HCT116 (cell line): Measurements from ENCODE around the gene MMP15. TPM values are rescaled to one million over a fixed set of nuclear protein-coding genes. Genes with fewer than 3 reads are reported as not detected.

Source experiments
- ATAC-seq: fragments of 200-7000 bp; cut with Tn5 transposase; 2 replicates; pipeline ENCODE4 v1.9.1; 2020; ENCODE audit warnings: mild to moderate bottlenecking, moderate library complexity
- BruUV-seq: library from RNA; stranded (reverse); fragments of 400-500 nt; replicated peaks from 2 replicates; lab custom pipeline; 2021; lab: Mats Ljungman, UMichigan
- CTCF ChIA-PET: fragments of 300-600 bp; sonication (Branson Sonifier 250); formaldehyde crosslinking; loops from one replicate; lab custom pipeline; 2021; ENCODE audit warnings: antibody characterized with exemption; lab: Charles Lee
- POLR2A ChIA-PET: fragments of 300-600, 350-600 bp; sonication (Branson Sonifier 250); formaldehyde crosslinking; loops from one replicate; lab custom pipeline; 2021; ENCODE audit warnings: antibody characterized with exemption; lab: Charles Lee
- RAD21 ChIA-PET, 2 experiments: fragments of 300-600 bp; sonication (Branson Sonifier 250); formaldehyde crosslinking; loops; one replicate each; lab custom pipeline; 2023; ENCODE audit warnings: low total read pairs in 2 of 2; ENCODE audit not compliant: uncharacterized antibody in 2 of 2, unreplicated experiment in 2 of 2, low non-redundant PET in 1 of 2; lab: Charles Lee
- DNase-seq: peaks from one replicate; pipeline ENCODE4 v3.0.0-alpha.2; 2010; ENCODE audit warnings: low read depth, low spot score
- H2AFZ ChIP-seq: fragments of 200-600 bp; shearing (Covaris generic), sonication (generic); 2 replicates; pipeline ENCODE4 v1.6.1; 2017; ENCODE audit warnings: low read depth, mixed run types, mixed read lengths, antibody characterized with exemption, low read length; ENCODE audit not compliant: poor library complexity, severe bottlenecking
- H3K27ac ChIP-seq: 2 replicates; pipeline ENCODE4 v1.5.1; 2012; ENCODE audit warnings: low read depth, low read length
- H3K27me3 ChIP-seq: fragments of 200-600 bp; sonication (generic); 2 replicates; pipeline ENCODE4 v1.6.1; 2016; ENCODE audit warnings: mixed run types, low read length, mixed read lengths; ENCODE audit not compliant: insufficient read depth
- H3K36me3 ChIP-seq, 2 experiments: fragments of 200-500 bp in 1 of 2; fragments of 200-600 bp in 1 of 2; sonication (Bioruptor generic) in 1 of 2; sonication (generic) in 1 of 2; 2 replicates each; pipeline versions ENCODE4 v1.5.1 to v1.6.1; 2014 to 2016; ENCODE audit warnings: low read length in 2 of 2, inconsistent platforms in 1 of 2, mixed read lengths in 1 of 2, mixed run types in 1 of 2; ENCODE audit not compliant: insufficient read depth in 2 of 2, control insufficient read depth in 1 of 2
- H3K4me1 ChIP-seq, 2 experiments: fragments of 200-600 bp in 1 of 2; sonication (generic) in 1 of 2; 2 replicates each; pipeline versions ENCODE4 v1.5.1 to v1.6.1; 2012 to 2017; ENCODE audit warnings: low read length in 2 of 2, inconsistent platforms in 1 of 2, mild to moderate bottlenecking in 1 of 2, mixed read lengths in 1 of 2, mixed run types in 1 of 2, moderate library complexity in 1 of 2; ENCODE audit not compliant: insufficient read depth in 2 of 2, control insufficient read depth in 1 of 2
- H3K4me2 ChIP-seq: fragments of 200-600 bp; sonication (generic); 2 replicates; pipeline ENCODE4 v1.6.1; 2017; ENCODE audit warnings: mixed run types, low read length, mixed read lengths
- H3K4me3 ChIP-seq, 2 experiments: fragments of 200-600 bp in 1 of 2; sonication (generic) in 1 of 2; replicated peaks in 1 of 2; 2 replicates each; pipeline ENCODE4 v1.5.1; 2011 to 2016; ENCODE audit warnings: low read length in 2 of 2, control low read depth in 1 of 2, low read depth in 1 of 2, mild to moderate bottlenecking in 1 of 2, mixed read lengths in 1 of 2, mixed run types in 1 of 2
- H3K79me2 ChIP-seq: fragments of 200-600 bp; sonication (generic); 2 replicates; pipeline ENCODE4 v1.6.1; 2017; ENCODE audit warnings: mild to moderate bottlenecking, mixed run types, low read length, moderate library complexity, mixed read lengths; ENCODE audit not compliant: insufficient read depth
- H3K9ac ChIP-seq: fragments of 200-600 bp; sonication (generic); 2 replicates; pipeline ENCODE4 v1.6.1; 2016; ENCODE audit warnings: low read length, mixed read lengths
- H3K9me2 ChIP-seq: fragments of 200-600 bp; sonication (generic), shearing (Covaris generic); 2 replicates; pipeline ENCODE4 v1.6.1; 2017; ENCODE audit warnings: mixed run types, mild to moderate bottlenecking, moderate library complexity; ENCODE audit not compliant: insufficient read depth
- H3K9me3 ChIP-seq, 2 experiments: fragments of 200-500 bp in 1 of 2; fragments of 200-600 bp in 1 of 2; sonication (Bioruptor generic) in 1 of 2; sonication (generic) in 1 of 2; 2 replicates each; pipeline ENCODE4 v1.6.1; 2014 to 2017; ENCODE audit warnings: low read length in 2 of 2, mixed read lengths in 2 of 2, inconsistent platforms in 1 of 2, low read depth in 1 of 2, mild to moderate bottlenecking in 1 of 2, mixed run types in 1 of 2, moderate library complexity in 1 of 2; ENCODE audit not compliant: control insufficient read depth in 1 of 2, insufficient read depth in 1 of 2
- H4K20me1 ChIP-seq: fragments of 200-600 bp; sonication (generic), shearing (Covaris generic); 2 replicates; pipeline ENCODE4 v1.6.1; 2017; ENCODE audit warnings: mixed run types, mild to moderate bottlenecking, moderate library complexity; ENCODE audit not compliant: insufficient read depth
- CBX3 ChIP-seq: IDR thresholded peaks from 2 replicates; pipeline ENCODE4 v1.6.1; 2012; ENCODE audit warnings: low read depth
- CEBPB ChIP-seq: IDR thresholded peaks from 2 replicates; pipeline ENCODE4 v1.6.1; 2012; ENCODE audit warnings: low read depth
- CTCF ChIP-seq, 3 experiments: fragments of 200-600 bp in 1 of 3; sonication (generic) in 1 of 3; IDR thresholded peaks in 2 of 3; conservative IDR thresholded peaks in 1 of 3; 2 replicates each; pipeline ENCODE4 v1.5.1; 2012 to 2017; ENCODE audit warnings: low read depth in 2 of 3, low read length in 2 of 3, antibody characterized with exemption in 1 of 3, borderline replicate concordance in 1 of 3, control low read depth in 1 of 3, mild to moderate bottlenecking in 1 of 3, mixed read lengths in 1 of 3, mixed run types in 1 of 3, moderate library complexity in 1 of 3; ENCODE audit not compliant: insufficient read depth in 1 of 3
- EGR1 ChIP-seq: IDR thresholded peaks from 2 replicates; pipeline ENCODE4 v1.6.1; 2012; ENCODE audit warnings: low read depth
- ELF1 ChIP-seq: IDR thresholded peaks from 2 replicates; pipeline ENCODE4 v1.6.1; 2012; ENCODE audit warnings: low read depth, borderline replicate concordance
- EZH2phosphoT487 ChIP-seq: fragments of 200-600 bp; IDR thresholded peaks from 2 replicates; pipeline ENCODE4 v1.6.1; 2018; ENCODE audit warnings: antibody characterized with exemption, borderline replicate concordance
- FOSL1 ChIP-seq: IDR thresholded peaks from 2 replicates; pipeline ENCODE4 v1.6.1; 2012; ENCODE audit warnings: low read depth
- POLR2A ChIP-seq: IDR thresholded peaks from 2 replicates; pipeline ENCODE4 v1.7.0; 2011; ENCODE audit warnings: borderline replicate concordance; ENCODE audit not compliant: insufficient read depth, insufficient read length; ENCODE audit errors: extremely low read depth
- ZFX ChIP-seq: fragments of 450-650 bp; IDR thresholded peaks from 2 replicates; pipeline ENCODE4 v1.6.1; 2017
- ZNF274 ChIP-seq: fragments of 200-500 bp; sonication (Bioruptor generic); IDR thresholded peaks from 2 replicates; pipeline ENCODE4 v1.6.1; 2014; ENCODE audit warnings: mild to moderate bottlenecking, low read depth, low read length, inconsistent platforms
- intact Hi-C: fragments of 100-400 bp; cut with micrococcal nuclease; formaldehyde crosslinking; loops from 2 replicates; pipeline ENCODE4 v1.10.0; 2022
- total RNA-seq: library from RNA; stranded (reverse); gene quantifications from one replicate; pipeline ENCODE4 v1.2.1, GENCODE V29; 2021; ENCODE audit not compliant: unreplicated experiment
- TF ChIP-seq, protein P1 (sequence below): IDR thresholded peaks from 2 replicates; pipeline ENCODE4 v1.6.1; 2012
- TF ChIP-seq, protein P2 (sequence below): IDR thresholded peaks from 2 replicates; pipeline ENCODE4 v1.6.1; 2012; ENCODE audit warnings: low read depth

Gene MMP15
- total RNA-seq, 1 experiment from 2014 or later: 38.5 TPM

DNA sequence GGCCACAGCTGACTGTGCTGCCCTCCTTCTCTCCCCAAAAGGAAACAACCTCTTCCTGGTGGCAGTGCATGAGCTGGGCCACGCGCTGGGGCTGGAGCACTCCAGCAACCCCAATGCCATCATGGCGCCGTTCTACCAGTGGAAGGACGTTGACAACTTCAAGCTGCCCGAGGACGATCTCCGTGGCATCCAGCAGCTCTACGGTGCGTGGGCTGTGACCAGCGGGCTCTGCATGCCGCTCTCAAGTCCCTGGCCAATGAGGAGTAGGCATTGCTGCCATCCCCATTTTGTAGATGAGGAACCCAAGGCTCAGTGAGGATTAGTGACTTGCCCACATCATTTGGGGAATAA lies 14.9 kb downstream of the MMP15 start:
- Histone ChIP-seq H3K4me2 (no peak overlapping the region), H3K27ac (no peak overlapping the region), H3K9me2 (no peaks in the 10 kb centered on the region), H2AFZ (no peak overlapping the region), H3K4me1 (no peaks in the 10 kb centered on the region), H3K79me2 (no peaks in the 10 kb centered on the region; the same call in 1 of the 2 replicates), H3K9me3 (no peaks in the 10 kb centered on the region), H3K4me3 (no peak overlapping the region), H3K36me3 (peaks cover 5 to 9% of the 10 kb centered on the region in 2 experiments; a peak in 2 of 4 replicates), H4K20me1 (no peaks in the 10 kb centered on the region), H3K27me3 (no peaks in the 10 kb centered on the region), H3K9ac (no peak overlapping the region)
- BruUV-seq: no TSS peak
- TF ChIP-seq, protein P1, sequence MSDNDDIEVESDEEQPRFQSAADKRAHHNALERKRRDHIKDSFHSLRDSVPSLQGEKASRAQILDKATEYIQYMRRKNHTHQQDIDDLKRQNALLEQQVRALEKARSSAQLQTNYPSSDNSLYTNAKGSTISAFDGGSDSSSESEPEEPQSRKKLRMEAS: no peak
- TF ChIP-seq EZH2phosphoT487: no peak
- TF ChIP-seq ZNF274: no peak
- no peak for TF ChIP-seq CEBPB
- TF ChIP-seq CTCF (IDR thresholded peaks at IDR 0.05 in 2 of 3, conservative IDR thresholded peaks at IDR 0.05 in 1 of 3; ENCODE audit: borderline replicate concordance in 1 of 3, insufficient read depth in 1 of 3, low read depth in 2 of 3, low read length in 2 of 3): no peak
- no peak for TF ChIP-seq EGR1
- TF ChIP-seq CBX3: no peak
- no peak for TF ChIP-seq ZFX
- TF ChIP-seq, protein P2, sequence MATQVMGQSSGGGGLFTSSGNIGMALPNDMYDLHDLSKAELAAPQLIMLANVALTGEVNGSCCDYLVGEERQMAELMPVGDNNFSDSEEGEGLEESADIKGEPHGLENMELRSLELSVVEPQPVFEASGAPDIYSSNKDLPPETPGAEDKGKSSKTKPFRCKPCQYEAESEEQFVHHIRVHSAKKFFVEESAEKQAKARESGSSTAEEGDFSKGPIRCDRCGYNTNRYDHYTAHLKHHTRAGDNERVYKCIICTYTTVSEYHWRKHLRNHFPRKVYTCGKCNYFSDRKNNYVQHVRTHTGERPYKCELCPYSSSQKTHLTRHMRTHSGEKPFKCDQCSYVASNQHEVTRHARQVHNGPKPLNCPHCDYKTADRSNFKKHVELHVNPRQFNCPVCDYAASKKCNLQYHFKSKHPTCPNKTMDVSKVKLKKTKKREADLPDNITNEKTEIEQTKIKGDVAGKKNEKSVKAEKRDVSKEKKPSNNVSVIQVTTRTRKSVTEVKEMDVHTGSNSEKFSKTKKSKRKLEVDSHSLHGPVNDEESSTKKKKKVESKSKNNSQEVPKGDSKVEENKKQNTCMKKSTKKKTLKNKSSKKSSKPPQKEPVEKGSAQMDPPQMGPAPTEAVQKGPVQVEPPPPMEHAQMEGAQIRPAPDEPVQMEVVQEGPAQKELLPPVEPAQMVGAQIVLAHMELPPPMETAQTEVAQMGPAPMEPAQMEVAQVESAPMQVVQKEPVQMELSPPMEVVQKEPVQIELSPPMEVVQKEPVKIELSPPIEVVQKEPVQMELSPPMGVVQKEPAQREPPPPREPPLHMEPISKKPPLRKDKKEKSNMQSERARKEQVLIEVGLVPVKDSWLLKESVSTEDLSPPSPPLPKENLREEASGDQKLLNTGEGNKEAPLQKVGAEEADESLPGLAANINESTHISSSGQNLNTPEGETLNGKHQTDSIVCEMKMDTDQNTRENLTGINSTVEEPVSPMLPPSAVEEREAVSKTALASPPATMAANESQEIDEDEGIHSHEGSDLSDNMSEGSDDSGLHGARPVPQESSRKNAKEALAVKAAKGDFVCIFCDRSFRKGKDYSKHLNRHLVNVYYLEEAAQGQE: no peak
- no peak for TF ChIP-seq FOSL1
- no peak for TF ChIP-seq POLR2A
- TF ChIP-seq ELF1: no peak
- no peak for DNase-seq
- RAD21 ChIA-PET: no interaction called here
- CTCF ChIA-PET: no interaction called here
- intact Hi-C loops: no loop called here
- no peak for ATAC-seq
- POLR2A ChIA-PET: no interaction called here
